Naive B cell (primary cell): ENCODE measurements around the gene DCUN1D2. TPM values are rescaled to one million over a fixed set of nuclear protein-coding genes. Genes with fewer than 3 reads are reported as not detected.

Source experiments
- polyA plus RNA-seq, 6 donors: library from polyadenylated mRNA; unstranded; fragments of 300-500 nt; fragmentation: Illumina TruSeq; gene quantifications; one replicate each; pipeline ENCODE4 v1.2.3, GENCODE V29; 2021; ENCODE audit warnings: low read depth in 6 of 6

Gene DCUN1D2
- polyA plus RNA-seq, 6 donors from 2014 or later, result 4.9 to 22.3 (median 7.1) TPM

Other genes starting within 250 kb of the DCUN1D2 start
- 10 to 100 TPM; 18.5 to 24.3 (median 19.9) TPM for gene LAMP1, start 193.5 kb downstream of the DCUN1D2 start, polyA plus RNA-seq
- under 1 TPM in 1 of 6 donors, not detected in 5; 0.28 TPM for gene GRTP1, start 126.6 kb downstream of the DCUN1D2 start, polyA plus RNA-seq
- gene ADPRHL1, start 37.2 kb downstream of the DCUN1D2 start, polyA plus RNA-seq, result under 1 TPM in 2 of 6 donors, not detected in 4; 0.54 to 0.75 TPM
- 10 to 100 TPM; 25.3 to 70.8 (median 42.4) TPM for gene TFDP1, start 94.0 kb upstream of the DCUN1D2 start, polyA plus RNA-seq
- not detected for gene ATP4B, start 167.5 kb upstream of the DCUN1D2 start, polyA plus RNA-seq
- gene GRK1, start 176.5 kb upstream of the DCUN1D2 start, polyA plus RNA-seq, result not detected